SK-N-SH treated with all-trans-retinoic acid at 6 μM for 48 hours (cell line): Measurements from ENCODE around the gene ZBTB38.

Experiments used
- ATAC-seq: fragments of 200-7000 bp; cut with Tn5 transposase; 3 replicates; pipeline ENCODE4 v1.9.1; 2020; ENCODE audit warnings: mild to moderate bottlenecking, moderate library complexity
- ARNTL ChIP-seq: fragments of 450-650 bp; formaldehyde crosslinking; IDR thresholded peaks from 2 replicates; pipeline ENCODE4 v1.5.0; 2020; ENCODE audit warnings: low read depth, mild to moderate bottlenecking, moderate library complexity, borderline replicate concordance
- CSRNP3 ChIP-seq: fragments of 250-450 bp; sonication (Bioruptor Pico); IDR thresholded peaks from 2 replicates; pipeline ENCODE4 v1.5.1; 2021; ENCODE audit warnings: mild to moderate bottlenecking, moderate library complexity
- ESRRG ChIP-seq: fragments of 250-450 bp; sonication (Bioruptor Pico); IDR thresholded peaks from 2 replicates; pipeline ENCODE4 v1.6.1; 2021; ENCODE audit warnings: mild to moderate bottlenecking
- GLIS3 ChIP-seq: fragments of 250-450 bp; sonication (Bioruptor Pico); IDR thresholded peaks from 2 replicates; pipeline ENCODE4 v1.5.0; 2020; ENCODE audit warnings: mild to moderate bottlenecking, moderate library complexity
- OSR1 ChIP-seq: fragments of 250-450 bp; sonication (Bioruptor Pico); IDR thresholded peaks from 2 replicates; pipeline ENCODE4 v1.8.0; 2022; ENCODE audit warnings: moderate library complexity, mild to moderate bottlenecking, inconsistent platforms
- PPARA ChIP-seq: fragments of 250-450 bp; sonication (Bioruptor Pico); IDR thresholded peaks from 2 replicates; pipeline ENCODE4 v1.5.0; 2020; ENCODE audit warnings: mild to moderate bottlenecking, borderline replicate concordance
- RARB ChIP-seq: fragments of 250-450 bp; sonication (Bioruptor Pico); IDR thresholded peaks from 2 replicates; pipeline ENCODE4 v1.8.0; 2021; ENCODE audit warnings: mild to moderate bottlenecking, moderate library complexity
- SNAI2 ChIP-seq: fragments of 250-450 bp; sonication (Bioruptor Pico); IDR thresholded peaks from 2 replicates; pipeline ENCODE4 v1.5.0; 2020; ENCODE audit warnings: mild to moderate bottlenecking, moderate library complexity
- TCF4 ChIP-seq: fragments of 250-450 bp; sonication (Bioruptor Pico); IDR thresholded peaks from 2 replicates; pipeline ENCODE4 v1.8.0; 2021; ENCODE audit warnings: mild to moderate bottlenecking, moderate library complexity, borderline replicate concordance
- TOX ChIP-seq: fragments of 250-450 bp; sonication (Bioruptor Pico); IDR thresholded peaks from 2 replicates; pipeline ENCODE4 v1.8.0; 2021; ENCODE audit warnings: mild to moderate bottlenecking, moderate library complexity, borderline replicate concordance
- TSHZ2 ChIP-seq: fragments of 250-450 bp; sonication (Bioruptor Pico); IDR thresholded peaks from 2 replicates; pipeline ENCODE4 v1.5.0; 2020; ENCODE audit warnings: mild to moderate bottlenecking, moderate library complexity
- ZC3H10 ChIP-seq: fragments of 250-450 bp; sonication (Bioruptor Pico); IDR thresholded peaks from 2 replicates; pipeline ENCODE4 v1.5.1; 2021; ENCODE audit warnings: mild to moderate bottlenecking, moderate library complexity
- ZNF565 ChIP-seq: fragments of 450-650 bp; formaldehyde crosslinking; conservative IDR thresholded peaks from 2 replicates; pipeline ENCODE4 v1.5.0; 2020; ENCODE audit warnings: low read depth, mild to moderate bottlenecking, moderate library complexity
- ZNF70 ChIP-seq: fragments of 450-650 bp; formaldehyde crosslinking; IDR thresholded peaks from 2 replicates; pipeline ENCODE4 v1.5.0; 2020; ENCODE audit warnings: mild to moderate bottlenecking, moderate library complexity
- ZNF8 ChIP-seq: fragments of 450-650 bp; formaldehyde crosslinking; IDR thresholded peaks from 2 replicates; pipeline ENCODE4 v1.5.0; 2020; ENCODE audit warnings: mild to moderate bottlenecking, moderate library complexity
- TF ChIP-seq, protein P1 (sequence below): fragments of 250-450 bp; sonication (Bioruptor Pico); IDR thresholded peaks from 2 replicates; pipeline ENCODE4 v1.5.1; 2020; ENCODE audit warnings: low read depth, mild to moderate bottlenecking, moderate library complexity

ZBTB38 gene

GRCh38 chr3:141400073-141400971 lies 32.0 kb downstream of the ZBTB38 start:
- TF ChIP-seq RARB (no peak), SNAI2 (CRISPR knock-in tag) (no peak), TSHZ2 (CRISPR knock-in tag) (no peak), ARNTL (CRISPR knock-in tag) (no peak), GLIS3 (CRISPR knock-in tag) (no peak), OSR1 (CRISPR knock-in tag) (no peak), ZNF8 (CRISPR knock-in tag) (no peak), ZC3H10 (no peak), PPARA (CRISPR knock-in tag) (no peak)
- TF ChIP-seq, protein P1, sequence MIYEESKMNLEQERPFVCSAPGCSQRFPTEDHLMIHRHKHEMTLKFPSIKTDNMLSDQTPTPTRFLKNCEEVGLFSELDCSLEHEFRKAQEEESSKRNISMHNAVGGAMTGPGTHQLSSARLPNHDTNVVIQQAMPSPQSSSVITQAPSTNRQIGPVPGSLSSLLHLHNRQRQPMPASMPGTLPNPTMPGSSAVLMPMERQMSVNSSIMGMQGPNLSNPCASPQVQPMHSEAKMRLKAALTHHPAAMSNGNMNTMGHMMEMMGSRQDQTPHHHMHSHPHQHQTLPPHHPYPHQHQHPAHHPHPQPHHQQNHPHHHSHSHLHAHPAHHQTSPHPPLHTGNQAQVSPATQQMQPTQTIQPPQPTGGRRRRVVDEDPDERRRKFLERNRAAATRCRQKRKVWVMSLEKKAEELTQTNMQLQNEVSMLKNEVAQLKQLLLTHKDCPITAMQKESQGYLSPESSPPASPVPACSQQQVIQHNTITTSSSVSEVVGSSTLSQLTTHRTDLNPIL (CRISPR knock-in tag), result no peak
- TF ChIP-seq, all 23 proteins: peak for 0

GRCh38 chr3:141401095-141401494 lies 32.8 kb downstream of the ZBTB38 start:
- no peak for ATAC-seq
- no peak for TF ChIP-seq TOX (CRISPR knock-in tag)
- no peak for TF ChIP-seq GLIS3 (CRISPR knock-in tag)
- TF ChIP-seq, all 23 proteins: peak for 0

More at GRCh38 chr3:141400073-141400971, 32.0 kb downstream of the ZBTB38 start:
- no peak for ATAC-seq

GRCh38 chr3:141401573-141402475 lies 33.5 kb downstream of the ZBTB38 start:
- ATAC-seq, result peak; percentile 81
- TF ChIP-seq OSR1 (CRISPR knock-in tag), result no peak
- TF ChIP-seq ARNTL (CRISPR knock-in tag), result no peak
- TF ChIP-seq TSHZ2 (CRISPR knock-in tag), result no peak
- no peak for TF ChIP-seq ZNF8 (CRISPR knock-in tag)
- TF ChIP-seq TOX (CRISPR knock-in tag), result no peak
- no peak for TF ChIP-seq GLIS3 (CRISPR knock-in tag)
- no peak for TF ChIP-seq ESRRG
- TF ChIP-seq TCF4 (CRISPR knock-in tag), result no peak
- TF ChIP-seq PPARA (CRISPR knock-in tag), result no peak
- TF ChIP-seq SNAI2 (CRISPR knock-in tag), result no peak

DNA sequence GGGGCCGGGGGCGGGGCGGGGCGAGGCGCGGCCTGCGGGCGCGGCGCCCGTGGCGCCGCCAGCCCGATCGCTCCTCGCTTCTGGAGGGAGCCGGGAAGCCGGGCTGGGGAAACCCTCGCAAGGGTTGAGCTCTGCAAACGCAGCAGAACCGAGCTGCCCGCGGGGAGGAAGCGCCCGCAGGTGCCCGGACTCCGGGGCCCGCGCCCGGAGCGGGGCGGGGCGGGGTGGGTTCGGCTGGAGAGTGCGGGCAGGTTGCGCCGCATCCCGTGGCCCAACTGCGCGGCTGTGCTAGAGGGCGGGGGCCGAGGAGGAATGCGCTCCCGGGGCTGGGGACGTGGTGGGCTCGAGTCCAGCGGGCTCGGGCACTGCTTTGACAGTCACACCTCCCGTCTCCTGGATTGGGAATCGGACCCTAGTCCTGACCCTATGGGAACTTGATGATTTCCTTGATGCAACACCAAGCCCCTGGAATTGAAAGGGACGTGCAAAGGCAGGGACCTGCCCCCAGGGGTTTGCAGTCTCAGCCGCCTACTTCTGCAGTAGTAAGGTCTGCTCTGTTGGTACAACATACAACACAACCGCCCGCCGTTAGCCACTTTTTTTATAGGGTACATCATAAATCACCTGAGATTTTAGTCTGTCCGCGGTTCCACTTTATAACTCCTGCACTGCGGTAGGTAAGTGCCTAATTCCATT lies 34.3 kb downstream of the ZBTB38 start:
- peak; percentile 73 for ATAC-seq
- TF ChIP-seq TOX (CRISPR knock-in tag), result no peak
- no peak for TF ChIP-seq ZC3H10
- no peak for TF ChIP-seq ESRRG
- TF ChIP-seq RARB, result no peak
- TF ChIP-seq ARNTL (CRISPR knock-in tag), result no peak
- no peak for TF ChIP-seq GLIS3 (CRISPR knock-in tag)
- no peak for TF ChIP-seq ZNF565 (CRISPR knock-in tag)
- TF ChIP-seq CSRNP3, result no peak
- no peak for TF ChIP-seq ZNF70 (CRISPR knock-in tag)
